HepG2 (cell line): Measurements from ENCODE around the gene HES2. TPM values are rescaled to one million over a fixed set of nuclear protein-coding genes. Genes with fewer than 3 reads are reported as not detected.

Experiments
- ARNT ChIP-seq: fragments of 450-650 bp; IDR thresholded peaks from 2 replicates; pipeline ENCODE4 v1.6.1; 2017
- BHLHE40 ChIP-seq: IDR thresholded peaks from 2 replicates; pipeline ENCODE4 v1.6.1; 2011; ENCODE audit warnings: low read length, improper control_type of control experiment
- E2F2 ChIP-seq: sonication (generic); formaldehyde crosslinking; IDR thresholded peaks from 2 replicates; pipeline ENCODE4 v1.4.0; 2020; ENCODE audit warnings: missing genetic modification reagents, borderline replicate concordance
- FOXK1 ChIP-seq: sonication (generic); formaldehyde crosslinking; IDR thresholded peaks from 2 replicates; pipeline ENCODE4 v1.4.0; 2020; ENCODE audit warnings: low read depth, missing genetic modification reagents, borderline replicate concordance
- GABPB1 ChIP-seq: IDR thresholded peaks from 2 replicates; pipeline ENCODE4 v1.6.1; 2016; ENCODE audit warnings: mild to moderate bottlenecking, missing genetic modification reagents, moderate library complexity, missing compliant biosample characterization
- HMG20A ChIP-seq: IDR thresholded peaks from 2 replicates; pipeline ENCODE4 v1.6.1; 2016; ENCODE audit warnings: borderline replicate concordance
- HNRNPL ChIP-seq: fragments of 200-400 bp; formaldehyde crosslinking; IDR thresholded peaks from 2 replicates; pipeline ENCODE4 v1.6.1; 2017; ENCODE audit warnings: mild to moderate bottlenecking, low read depth, low read length
- ISX ChIP-seq: sonication (generic); formaldehyde crosslinking; conservative IDR thresholded peaks from 2 replicates; pipeline ENCODE4 v1.5.0; 2020; ENCODE audit warnings: missing genetic modification reagents
- KDM2A ChIP-seq: sonication (generic); formaldehyde crosslinking; IDR thresholded peaks from 2 replicates; pipeline ENCODE4 v1.4.0; 2020; ENCODE audit warnings: low read depth, missing genetic modification reagents, borderline replicate concordance
- KMT2B ChIP-seq: IDR thresholded peaks from 2 replicates; pipeline ENCODE4 v1.6.1; 2016; ENCODE audit warnings: missing genetic modification reagents, missing compliant biosample characterization
- PATZ1 ChIP-seq: sonication (generic); formaldehyde crosslinking; IDR thresholded peaks from 2 replicates; pipeline ENCODE4 v1.4.0; 2020; ENCODE audit warnings: missing genetic modification reagents
- RBFOX2 ChIP-seq: fragments of 200-400 bp; formaldehyde crosslinking; IDR thresholded peaks from 2 replicates; pipeline ENCODE4 v1.6.1; 2017; ENCODE audit warnings: low read depth, mild to moderate bottlenecking, low read length
- RXRB ChIP-seq: IDR thresholded peaks from 2 replicates; pipeline ENCODE4 v1.6.1; 2016; ENCODE audit warnings: borderline replicate concordance, missing genetic modification reagents, missing compliant biosample characterization
- ZNF33B ChIP-seq: sonication (generic); formaldehyde crosslinking; IDR thresholded peaks from 2 replicates; pipeline ENCODE4 v1.5.1; 2020; ENCODE audit warnings: mild to moderate bottlenecking, missing genetic modification reagents
- ZNF503 ChIP-seq: sonication (generic); formaldehyde crosslinking; IDR thresholded peaks from 2 replicates; pipeline ENCODE4 v1.4.0; 2020; ENCODE audit warnings: missing genetic modification reagents
- ZNF567 ChIP-seq: sonication (generic); formaldehyde crosslinking; IDR thresholded peaks from 2 replicates; pipeline ENCODE4 v1.8.1; 2023; ENCODE audit warnings: mild to moderate bottlenecking, missing genetic modification reagents, borderline replicate concordance
- ZNF646 ChIP-seq: sonication (generic); formaldehyde crosslinking; IDR thresholded peaks from 2 replicates; pipeline ENCODE4 v1.9.0; 2021; ENCODE audit warnings: mild to moderate bottlenecking, missing genetic modification reagents
- polyA plus RNA-seq, 8 experiments: library from polyadenylated mRNA; depleted of rRNA in 3 of 8; stranded (reverse) in 7 of 8; unstranded in 1 of 8; fragments of >200 nt; fragmentation: Illumina TruSeq in 4 of 8; extraction: Trizol in 4 of 8; gene quantifications; 2 replicates each; pipeline versions ENCODE4 v1.2.1 to v1.2.3, GENCODE V29; 2011 to 2016; ENCODE audit warnings: low read depth in 4 of 8, missing spikeins in 1 of 8, mixed read lengths in 1 of 8; ENCODE audit not compliant: insufficient read depth in 1 of 8
- total RNA-seq, 5 experiments: library from RNA; depleted of rRNA; stranded (reverse); fragments of >200 nt; fragmentation: Illumina TruSeq; extraction: Trizol; gene quantifications; 2 replicates each; pipeline ENCODE4 v1.2.3, GENCODE V29; 2016; ENCODE audit warnings: low read depth in 1 of 5

HES2 gene
- total and polyA plus RNA-seq, 2 of the 13 experiments (the other 11 are each of a cell fraction or from before 2014, with no cell fraction given) = 0.11 to 0.17 TPM

GRCh38 chr1:6445062-6445763, 25.5 kb upstream of the HES2 start (continued):
- TF ChIP-seq E2F2 (CRISPR knock-in tag) = no peak
- no peak for TF ChIP-seq KMT2B (CRISPR knock-in tag)
- TF ChIP-seq HNRNPL = peak; percentile 95
- TF ChIP-seq ISX (CRISPR knock-in tag) = no peak
- 0 out of 2 replicates have a peak, but pooled peaks have one; percentile 31 for TF ChIP-seq BHLHE40
- no peak for TF ChIP-seq ZNF503 (CRISPR knock-in tag)
- TF ChIP-seq ZNF567 (CRISPR knock-in tag) = peak; percentile 87; the same call in 1 of the 2 replicates
- peak; percentile 56; the same call in 1 of the 2 replicates for TF ChIP-seq KDM2A
- peak; percentile 79 for TF ChIP-seq PATZ1 (CRISPR knock-in tag)
- TF ChIP-seq ZNF646 (CRISPR knock-in tag) = peak; percentile 74
- TF ChIP-seq ARNT = no peak
- TF ChIP-seq HMG20A (CRISPR knock-in tag) = no peak
- peak; percentile 75 for TF ChIP-seq RXRB (CRISPR knock-in tag)
- TF ChIP-seq GABPB1 (CRISPR knock-in tag) = 0 out of 2 replicates have a peak, but pooled peaks have one; percentile 27
- TF ChIP-seq RBFOX2 = peak; percentile 51; the same call in 1 of the 2 replicates
- TF ChIP-seq ZNF33B = 0 out of 2 replicates have a peak, but pooled peaks have one; percentile 40
- 0 out of 2 replicates have a peak, but pooled peaks have one; percentile 41 for TF ChIP-seq FOXK1
